HEK293T (cell line): Measurements from ENCODE around the gene RAD18.

Source experiments
- ARNT ChIP-seq: fragments of 450-650 bp; IDR thresholded peaks from 2 replicates; pipeline ENCODE4 v1.6.1; 2017; ENCODE audit warnings: mild to moderate bottlenecking
- BHLHE40 ChIP-seq: fragments of 450-650 bp; IDR thresholded peaks from 2 replicates; pipeline ENCODE4 v1.6.1; 2016; ENCODE audit warnings: mild to moderate bottlenecking, moderate library complexity, borderline replicate concordance
- ELF4 ChIP-seq: fragments of 450-650 bp; IDR thresholded peaks from 2 replicates; pipeline ENCODE4 v1.6.1; 2017; ENCODE audit warnings: antibody characterized with exemption
- FOXA1 ChIP-seq: fragments of 450-650 bp; IDR thresholded peaks from 2 replicates; pipeline ENCODE4 v1.6.1; 2016; ENCODE audit warnings: mild to moderate bottlenecking
- FOXK2 ChIP-seq: fragments of 450-650 bp; IDR thresholded peaks from 2 replicates; pipeline ENCODE4 v1.6.1; 2016; ENCODE audit warnings: mild to moderate bottlenecking
- FOXM1 ChIP-seq: fragments of 450-650 bp; IDR thresholded peaks from 2 replicates; pipeline ENCODE4 v1.6.1; 2017; ENCODE audit warnings: mild to moderate bottlenecking, borderline replicate concordance
- HDGF ChIP-seq: fragments of 450-650 bp; IDR thresholded peaks from 2 replicates; pipeline ENCODE4 v1.6.1; 2017; ENCODE audit warnings: antibody characterized with exemption, borderline replicate concordance
- NFRKB ChIP-seq: fragments of 450-650 bp; IDR thresholded peaks from 2 replicates; pipeline ENCODE4 v1.6.1; 2016; ENCODE audit warnings: mild to moderate bottlenecking, moderate library complexity
- PKNOX1 ChIP-seq: fragments of 450-650 bp; IDR thresholded peaks from 2 replicates; pipeline ENCODE4 v1.6.1; 2016
- SP1 ChIP-seq: fragments of 450-650 bp; IDR thresholded peaks from 2 replicates; pipeline ENCODE4 v1.6.1; 2017
- SUZ12 ChIP-seq: fragments of 450-650 bp; IDR thresholded peaks from 2 replicates; pipeline ENCODE4 v1.6.1; 2016; ENCODE audit warnings: mild to moderate bottlenecking
- TARDBP ChIP-seq: fragments of 450-650 bp; IDR thresholded peaks from 2 replicates; pipeline ENCODE4 v1.6.1; 2016
- ZNF384 ChIP-seq: fragments of 450-650 bp; IDR thresholded peaks from 2 replicates; pipeline ENCODE4 v1.6.1; 2016

GRCh38 chr3:8909160-8909559, 54.1 kb downstream of the RAD18 start:
- TF ChIP-seq FOXM1 = no peak
- TF ChIP-seq FOXK2 = no peak
- no peak for TF ChIP-seq SP1
- no peak for TF ChIP-seq SUZ12
- no peak for TF ChIP-seq ZNF384
- no peak for TF ChIP-seq BHLHE40
- TF ChIP-seq TARDBP = no peak
- TF ChIP-seq FOXA1 = no peak
- TF ChIP-seq HDGF = no peak
- no peak for TF ChIP-seq ARNT
- TF ChIP-seq PKNOX1 = no peak
- TF ChIP-seq ELF4 = no peak
- no peak for TF ChIP-seq NFRKB
